Left lung (tissue), 10 donors: ENCODE data around the gene ZNF451. TPM values are rescaled to one million over a fixed set of nuclear protein-coding genes. Genes with fewer than 3 reads are reported as not detected.

ENCODE experiments used
- ATAC-seq: fragments of 200-7000 bp; cut with Tn5 transposase; one replicate; pipeline ENCODE4 v1.9.1; 2020; ENCODE audit warnings: moderate library complexity
- DNase-seq, 4 donors: peaks; one replicate each; pipeline ENCODE4 v3.0.0-alpha.2; 2013 to 2020
- H3K27ac ChIP-seq, 2 donors: fragments of 200-600 bp; sonication (generic) in 1 of 2; one replicate each; pipeline versions ENCODE4 v1.5.0 to v1.8.0; 2020 to 2021
- H3K27me3 ChIP-seq, 2 donors: fragments of 200-600 bp; sonication (generic) in 1 of 2; one replicate each; pipeline versions ENCODE4 v1.5.0 to v1.8.0; 2020 to 2021
- H3K36me3 ChIP-seq, 2 donors: fragments of 200-600 bp; sonication (generic) in 1 of 2; one replicate each; pipeline versions ENCODE4 v1.5.0 to v1.8.0; 2020 to 2021
- H3K4me1 ChIP-seq, 2 donors: fragments of 200-600 bp; one replicate each; pipeline ENCODE4 v1.8.0; 2021
- H3K4me3 ChIP-seq, 2 donors: fragments of 200-600 bp; sonication (generic) in 1 of 2; one replicate each; pipeline versions ENCODE4 v1.5.0 to v1.8.0; 2020 to 2021; ENCODE audit warnings: mild to moderate bottlenecking in 1 of 2
- H3K9me3 ChIP-seq, 2 donors: fragments of 200-600 bp; sonication (generic) in 1 of 2; one replicate each; pipeline versions ENCODE4 v1.5.0 to v1.8.0; 2020 to 2021
- intact Hi-C, 2 donors: fragments of 100-400 bp; cut with DNase I; formaldehyde crosslinking; loops; one replicate each; pipeline versions ENCODE4 v1.11.2 to v1.14.2; 2022
- polyA plus RNA-seq, 6 donors: library from polyadenylated mRNA; unstranded; fragments of 120-200 nt; gene quantifications; one replicate each; pipeline ENCODE4 v1.2.1, GENCODE V29; 2013; ENCODE audit not compliant: insufficient read length in 6 of 6
- total RNA-seq, 2 donors: library from RNA; stranded (reverse); fragmentation: NEBNext Ultra II Directional; extraction: Animal tissue kit (Norgen Biotek cat#: 25700); gene quantifications; one replicate each; pipeline ENCODE4 v1.2.1, GENCODE V29; 2021
- TF ChIP-seq, protein P1 (sequence below), 2 donors: fragments of 200-600 bp; sonication (generic) in 1 of 2; IDR thresholded peaks; one replicate each; pipeline versions ENCODE4 v1.5.0 to v1.8.0; 2021; ENCODE audit warnings: antibody characterized with exemption in 2 of 2
- donor health status: DM: no; HTN: yes; CAD: no.
- donor health status: DM: no; HTN: no; CAD: no.

Gene ZNF451
- total and polyA plus RNA-seq, 8 donors: 36.3 to 53.4 (median 48.0) TPM

DNA sequence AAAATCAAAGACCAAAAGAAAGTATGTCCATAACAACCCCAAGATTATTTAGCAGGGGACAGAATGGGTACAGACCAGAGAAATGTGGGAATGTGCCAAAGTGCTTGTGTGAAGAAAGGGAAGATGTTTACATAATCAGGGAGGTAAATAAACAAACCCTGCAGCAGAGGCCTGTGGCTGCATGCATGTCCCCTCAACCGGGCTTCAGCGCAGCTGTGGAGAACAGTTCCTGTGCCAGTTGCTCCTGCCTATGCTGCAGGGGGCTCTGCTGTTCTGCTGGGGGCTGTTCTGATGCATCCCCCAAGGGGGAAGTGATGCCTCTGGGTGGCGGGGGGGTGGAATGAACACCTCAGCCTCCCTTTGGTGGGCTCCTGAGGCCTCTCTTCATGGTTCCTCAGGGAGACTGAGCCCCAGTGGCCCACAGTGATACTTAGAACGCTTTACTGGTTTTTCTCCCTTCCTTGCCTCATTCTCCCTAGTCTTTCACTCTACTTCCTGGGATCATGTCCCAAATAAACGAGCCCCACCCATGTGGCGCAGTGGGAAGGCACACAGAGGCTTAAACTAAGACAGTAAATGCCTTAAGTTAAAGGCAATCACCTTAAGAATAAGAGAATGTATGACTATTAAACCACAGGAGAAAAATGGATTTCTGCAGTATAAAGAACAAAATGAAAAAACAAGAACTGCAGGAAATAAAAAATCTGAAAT lies 109.1 kb downstream of the ZNF451 start:
- Histone ChIP-seq H3K4me3 (no peak overlapping the region), H3K9me3 (no peaks in the 10 kb centered on the region), H3K27ac (no peak overlapping the region), H3K27me3 (no peaks in the 10 kb centered on the region), H3K36me3 (no peaks in the 10 kb centered on the region), H3K4me1 (no peaks in the 10 kb centered on the region)
- no peak for ATAC-seq
- TF ChIP-seq, protein P1, sequence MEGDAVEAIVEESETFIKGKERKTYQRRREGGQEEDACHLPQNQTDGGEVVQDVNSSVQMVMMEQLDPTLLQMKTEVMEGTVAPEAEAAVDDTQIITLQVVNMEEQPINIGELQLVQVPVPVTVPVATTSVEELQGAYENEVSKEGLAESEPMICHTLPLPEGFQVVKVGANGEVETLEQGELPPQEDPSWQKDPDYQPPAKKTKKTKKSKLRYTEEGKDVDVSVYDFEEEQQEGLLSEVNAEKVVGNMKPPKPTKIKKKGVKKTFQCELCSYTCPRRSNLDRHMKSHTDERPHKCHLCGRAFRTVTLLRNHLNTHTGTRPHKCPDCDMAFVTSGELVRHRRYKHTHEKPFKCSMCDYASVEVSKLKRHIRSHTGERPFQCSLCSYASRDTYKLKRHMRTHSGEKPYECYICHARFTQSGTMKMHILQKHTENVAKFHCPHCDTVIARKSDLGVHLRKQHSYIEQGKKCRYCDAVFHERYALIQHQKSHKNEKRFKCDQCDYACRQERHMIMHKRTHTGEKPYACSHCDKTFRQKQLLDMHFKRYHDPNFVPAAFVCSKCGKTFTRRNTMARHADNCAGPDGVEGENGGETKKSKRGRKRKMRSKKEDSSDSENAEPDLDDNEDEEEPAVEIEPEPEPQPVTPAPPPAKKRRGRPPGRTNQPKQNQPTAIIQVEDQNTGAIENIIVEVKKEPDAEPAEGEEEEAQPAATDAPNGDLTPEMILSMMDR (IDR thresholded peaks at IDR 0.05): no peak
- intact Hi-C loops: no loop called here
- DNase-seq: peak in 1 of 4 donors; percentile 45

DNA sequence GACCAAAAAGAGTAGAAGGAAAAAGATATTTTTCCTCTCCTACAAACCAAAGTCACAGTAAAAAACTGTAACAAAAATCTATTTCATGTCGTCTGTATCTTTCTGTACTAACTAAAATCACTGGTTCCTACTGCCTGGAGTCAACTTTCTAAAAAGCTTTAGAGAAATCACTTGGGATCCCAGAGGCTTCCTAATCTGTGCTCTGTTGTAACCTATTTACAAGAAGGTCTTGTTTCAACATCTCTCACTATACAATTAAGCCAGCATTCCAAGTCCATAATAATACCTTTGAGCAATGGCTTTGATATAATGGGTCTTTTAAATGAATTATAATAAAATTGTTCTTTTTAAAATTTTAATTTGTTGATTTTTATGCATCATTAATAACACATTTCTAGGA lies 111.7 kb downstream of the ZNF451 start:
- ATAC-seq (no peak), DNase-seq (no peak)
- intact Hi-C loops: no loop called here
- no peaks in the 10 kb centered on the region for H3K27me3 ChIP-seq
- TF ChIP-seq, protein P1 (IDR thresholded peaks at IDR 0.05): no peak
- H3K36me3 ChIP-seq: no peaks in the 10 kb centered on the region
- no peak overlapping the region for H3K27ac ChIP-seq
- H3K4me1 ChIP-seq: no peaks in the 10 kb centered on the region
- H3K4me3 ChIP-seq: no peak overlapping the region
- no peaks in the 10 kb centered on the region for H3K9me3 ChIP-seq

DNA sequence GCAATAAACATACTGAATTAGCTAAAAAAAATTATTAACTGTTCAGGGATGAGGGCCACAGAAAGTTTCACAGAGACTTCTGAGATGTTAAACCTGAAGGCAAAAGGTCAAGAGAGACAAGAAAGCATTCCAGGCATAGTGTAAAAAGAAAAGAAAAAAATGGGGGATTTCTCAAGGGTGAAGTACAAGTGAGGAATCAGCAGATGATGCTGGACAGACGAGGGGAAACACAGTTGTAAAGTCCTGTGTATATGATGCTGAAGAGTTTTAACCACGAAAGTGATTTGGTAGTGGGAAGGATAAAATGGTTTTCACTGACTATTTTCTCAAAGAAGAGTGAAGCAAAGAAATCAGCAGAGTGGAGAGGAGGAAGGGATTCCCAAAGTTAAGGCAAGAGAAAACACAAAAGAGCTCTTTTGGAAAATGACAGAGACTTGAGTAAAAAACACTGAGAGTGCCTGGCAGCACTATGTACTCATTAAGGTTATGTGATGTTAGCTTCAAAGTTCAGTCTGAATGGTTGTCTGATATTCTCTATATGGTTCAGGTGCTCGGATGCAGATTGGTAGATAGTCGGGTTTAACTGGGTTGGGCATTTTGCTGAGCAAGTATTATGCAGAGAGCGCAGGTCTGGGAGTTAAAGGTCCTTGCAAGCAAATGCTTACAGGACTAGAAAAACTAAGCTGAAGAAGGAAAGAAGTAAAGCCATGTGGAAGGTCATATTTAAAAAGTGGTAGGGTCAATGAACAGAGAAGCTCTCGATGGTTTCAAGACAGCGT lies 115.8 kb downstream of the ZNF451 start:
- Histone ChIP-seq H3K9me3 (no peaks in the 10 kb centered on the region), H3K36me3 (no peaks in the 10 kb centered on the region), H3K27ac (no peak overlapping the region), H3K4me1 (no peaks in the 10 kb centered on the region), H3K4me3 (no peak overlapping the region), H3K27me3 (no peaks in the 10 kb centered on the region)
- ATAC-seq (no peak), DNase-seq (no peak)
- intact Hi-C loops: no loop called here
- TF ChIP-seq, protein P1 (IDR thresholded peaks at IDR 0.05): no peak

DNA sequence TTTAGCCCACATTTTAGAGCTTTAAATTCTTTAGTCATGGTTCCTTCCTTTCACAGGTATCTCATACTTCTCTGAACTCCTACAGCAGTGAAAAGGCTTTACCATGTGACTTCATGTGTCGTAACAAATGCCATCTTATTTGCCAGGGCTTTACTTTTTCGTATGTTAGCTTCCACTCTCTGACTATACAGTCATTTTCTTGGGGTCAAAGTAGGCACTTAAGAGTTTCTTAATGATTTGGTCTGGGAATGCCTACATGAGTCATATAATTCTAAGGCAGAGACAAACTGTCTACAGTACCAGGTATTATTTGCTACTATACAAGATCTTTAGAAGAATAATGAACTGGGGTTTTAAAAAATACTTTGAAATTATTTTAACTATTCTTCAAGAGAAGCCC lies 117.2 kb downstream of the ZNF451 start:
- intact Hi-C loops: no loop called here
- no peak overlapping the region for H3K27ac ChIP-seq
- H3K9me3 ChIP-seq: no peaks in the 10 kb centered on the region

DNA sequence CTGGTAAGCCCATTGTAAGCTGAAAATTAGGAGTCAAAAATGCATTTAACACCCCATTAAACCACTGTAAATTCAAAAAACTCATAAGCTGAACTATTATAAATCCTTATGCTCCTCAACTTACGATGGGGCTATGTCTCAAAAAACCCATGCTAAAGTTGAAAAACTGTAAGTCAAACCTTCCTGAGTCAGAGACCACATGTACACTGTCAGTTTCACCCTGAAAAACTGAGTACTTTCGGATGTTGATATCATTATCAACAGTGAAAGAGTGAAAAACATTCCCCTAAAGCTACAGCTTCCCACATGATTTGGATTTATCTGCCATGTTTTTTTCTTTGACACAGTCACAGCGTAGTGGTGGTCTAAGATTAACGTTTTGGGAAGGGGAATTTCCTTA lies 117.9 kb downstream of the ZNF451 start:
- TF ChIP-seq, protein P1 (IDR thresholded peaks at IDR 0.05): no peak
- H3K36me3 ChIP-seq: no peaks in the 10 kb centered on the region
- H3K4me1 ChIP-seq: no peaks in the 10 kb centered on the region
- H3K27ac ChIP-seq: no peak overlapping the region
- intact Hi-C loops: no loop called here
- H3K9me3 ChIP-seq: no peaks in the 10 kb centered on the region
- no peaks in the 10 kb centered on the region for H3K27me3 ChIP-seq
- DNase-seq (peak in 1 of 4 donors; percentile 19), ATAC-seq (no peak)
- no peak overlapping the region for H3K4me3 ChIP-seq

More for the DNA sequence above, 117.2 kb downstream of the ZNF451 start:
- Histone ChIP-seq H3K4me1 (no peaks in the 10 kb centered on the region), H3K4me3 (no peak overlapping the region), H3K27me3 (no peaks in the 10 kb centered on the region), H3K36me3 (no peaks in the 10 kb centered on the region)
- DNase-seq (no peak), ATAC-seq (peak; percentile 76)
- TF ChIP-seq, protein P1 (IDR thresholded peaks at IDR 0.05): no peak
